Measurements from ENCODE around the gene NDFIP2. TPM values are rescaled to one million over a fixed set of nuclear protein-coding genes. Genes with fewer than 3 reads are reported as not detected.

The NDFIP2 gene
- total and polyA plus RNA-seq, 2 donors (not counting 3 experiments of a cell fraction or from before 2014, with no cell fraction given), result 7.9 to 18.5 TPM

- no peak for TF ChIP-seq POLR2AphosphoS5 (IDR thresholded peaks at IDR 0.05; ENCODE audit: insufficient read depth, low read depth, low read length)
- no peak for TF ChIP-seq GATA2 (IDR thresholded peaks at IDR 0.05; ENCODE audit: insufficient read depth, insufficient read length, low read depth, low read length)
- TF ChIP-seq EZH2 (IDR thresholded peaks at IDR 0.05; ENCODE audit: borderline replicate concordance, low read depth, low read length, severe bottlenecking), result no peak
- no peak for TF ChIP-seq FOS (IDR thresholded peaks at IDR 0.05; ENCODE audit: borderline replicate concordance, insufficient read depth, low read length)
- TF ChIP-seq MYC (IDR thresholded peaks at IDR 0.05; ENCODE audit: low read depth, low read length), result no peak
- TF ChIP-seq POLR2A (IDR thresholded peaks at IDR 0.05; ENCODE audit: low read depth, low read length), result no peak
- no peak for TF ChIP-seq MAX (IDR thresholded peaks at IDR 0.05; ENCODE audit: insufficient read depth, insufficient read length)
- TF ChIP-seq CTCF (IDR thresholded peaks at IDR 0.05; ENCODE audit: extremely low read depth in 1 of 2, insufficient read depth in 1 of 2, low read depth in 1 of 2, low read length in 2 of 2), result no peak
- no peak for TF ChIP-seq JUN (IDR thresholded peaks at IDR 0.05; ENCODE audit: borderline replicate concordance, insufficient read depth, insufficient read length, low read depth)
- BruUV-seq (replicated peaks), result no TSS peak
Observed at GRCh38 chr13:79530270-79530669, 49.3 kb downstream of the NDFIP2 start.

More at GRCh38 chr13:79530270-79530669, 49.3 kb downstream of the NDFIP2 start:
- Histone ChIP-seq H4K20me1 (replicated peaks; ENCODE audit: control insufficient read depth, extremely low read depth, insufficient read depth, low read length) (no peaks in the 10 kb centered on the region), H3K27me3 (ENCODE audit: control insufficient read depth in 2 of 2, insufficient read depth in 2 of 2, low read length in 2 of 2) (no peaks in the 10 kb centered on the region), H3K36me3 (ENCODE audit: control insufficient read depth in 2 of 2, extremely low read depth in 1 of 2, insufficient read depth in 2 of 2, low read length in 2 of 2) (no peaks in the 10 kb centered on the region), H3K4me2 (ENCODE audit: insufficient read depth, low read length) (no peak overlapping the region), H2AFZ (ENCODE audit: low read depth, low read length) (no peak overlapping the region), H3K27ac (ENCODE audit: insufficient read depth, low read depth, low read length) (no peak overlapping the region), H3K9me3 (replicated peaks; ENCODE audit: control insufficient read depth, insufficient read depth, low read length) (no peaks in the 10 kb centered on the region), H3K9me1 (replicated peaks; ENCODE audit: control insufficient read depth, extremely low read depth, insufficient read depth, low read length) (no peaks in the 10 kb centered on the region), H3K79me2 (ENCODE audit: control insufficient read depth, insufficient read depth, low read length) (no peaks in the 10 kb centered on the region), H3K4me1 (ENCODE audit: control insufficient read depth, extremely low read depth, insufficient read depth, low read length) (peaks cover 15% of the 10 kb centered on the region), H3K9ac (replicated peaks; ENCODE audit: extremely low read depth, insufficient read depth, low read length) (no peak overlapping the region), H3K4me3 (replicated peaks in 1 of 3; ENCODE audit: insufficient read depth in 1 of 3, low read depth in 1 of 3, low read length in 3 of 3) (no peak overlapping the region)
- dilution Hi-C loops (cut with MboI; ENCODE audit: extremely low pct_ligation_motif_present, low sequenced_read_pairs) (no loop called here), intact Hi-C loops (cut with micrococcal nuclease) (no loop called here)
- ChIA-PET CTCF (interaction anchor here (1.4 to 4.6 kb wide), 3 partner anchors 10 to 106 kb away, joined by 3 to 67 read pairs (median 15); no protein-coding TSS in a partner anchor), POLR2A (no interaction called here)
- no peak for DNase-seq (ENCODE audit: low read depth, low spot score)
- FAIRE-seq, result no peak

Data from endothelial cell of umbilical vein (primary cell).